ENCODE measurements around the gene MAP4K1.

DNA sequence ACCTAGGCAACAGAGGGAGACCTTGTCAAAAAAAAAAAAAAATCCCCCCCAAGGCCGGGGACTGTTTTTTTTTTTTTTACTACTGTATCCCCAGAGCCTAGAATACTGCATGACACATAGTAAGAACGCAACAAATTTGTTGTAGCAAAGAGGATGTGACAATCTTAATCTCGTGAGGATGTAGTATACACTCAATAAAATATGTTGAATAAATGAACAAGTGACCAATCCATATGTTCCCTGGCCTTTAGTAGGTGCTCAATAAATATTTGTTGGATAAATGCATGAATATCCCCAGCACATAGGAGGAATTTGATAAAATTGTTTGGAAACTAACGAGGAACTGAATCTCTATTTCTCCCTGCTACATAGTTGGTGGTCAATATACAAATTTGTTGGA is 75.7 kb downstream of the MAP4K1 start:
- no peak for TF ChIP-seq EZH2 (conservative IDR thresholded peaks at IDR 0.05; ENCODE audit: low read depth, low read length)
- TF ChIP-seq, protein P1, sequence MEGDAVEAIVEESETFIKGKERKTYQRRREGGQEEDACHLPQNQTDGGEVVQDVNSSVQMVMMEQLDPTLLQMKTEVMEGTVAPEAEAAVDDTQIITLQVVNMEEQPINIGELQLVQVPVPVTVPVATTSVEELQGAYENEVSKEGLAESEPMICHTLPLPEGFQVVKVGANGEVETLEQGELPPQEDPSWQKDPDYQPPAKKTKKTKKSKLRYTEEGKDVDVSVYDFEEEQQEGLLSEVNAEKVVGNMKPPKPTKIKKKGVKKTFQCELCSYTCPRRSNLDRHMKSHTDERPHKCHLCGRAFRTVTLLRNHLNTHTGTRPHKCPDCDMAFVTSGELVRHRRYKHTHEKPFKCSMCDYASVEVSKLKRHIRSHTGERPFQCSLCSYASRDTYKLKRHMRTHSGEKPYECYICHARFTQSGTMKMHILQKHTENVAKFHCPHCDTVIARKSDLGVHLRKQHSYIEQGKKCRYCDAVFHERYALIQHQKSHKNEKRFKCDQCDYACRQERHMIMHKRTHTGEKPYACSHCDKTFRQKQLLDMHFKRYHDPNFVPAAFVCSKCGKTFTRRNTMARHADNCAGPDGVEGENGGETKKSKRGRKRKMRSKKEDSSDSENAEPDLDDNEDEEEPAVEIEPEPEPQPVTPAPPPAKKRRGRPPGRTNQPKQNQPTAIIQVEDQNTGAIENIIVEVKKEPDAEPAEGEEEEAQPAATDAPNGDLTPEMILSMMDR (CRISPR knock-in tag; IDR thresholded peaks at IDR 0.05): no peak
- no peak for TF ChIP-seq GATAD2A (CRISPR knock-in tag; IDR thresholded peaks at IDR 0.05)
- no peak for TF ChIP-seq TCF12 (IDR thresholded peaks at IDR 0.05)
- no peak for TF ChIP-seq TCF12 (CRISPR knock-in tag; IDR thresholded peaks at IDR 0.05)
- TF ChIP-seq POLR2A (IDR thresholded peaks at IDR 0.05; ENCODE audit: insufficient read depth in 1 of 2, low read depth in 2 of 2, low read length in 2 of 2): no peak
- TF ChIP-seq ZNF296 (CRISPR knock-in tag; conservative IDR thresholded peaks at IDR 0.05): no peak
- no peak for TF ChIP-seq HDAC2 (CRISPR knock-in tag; IDR thresholded peaks at IDR 0.05)
- no peak for TF ChIP-seq ETV5 (CRISPR knock-in tag; IDR thresholded peaks at IDR 0.05; ENCODE audit: borderline replicate concordance)
- TF ChIP-seq, protein P2, sequence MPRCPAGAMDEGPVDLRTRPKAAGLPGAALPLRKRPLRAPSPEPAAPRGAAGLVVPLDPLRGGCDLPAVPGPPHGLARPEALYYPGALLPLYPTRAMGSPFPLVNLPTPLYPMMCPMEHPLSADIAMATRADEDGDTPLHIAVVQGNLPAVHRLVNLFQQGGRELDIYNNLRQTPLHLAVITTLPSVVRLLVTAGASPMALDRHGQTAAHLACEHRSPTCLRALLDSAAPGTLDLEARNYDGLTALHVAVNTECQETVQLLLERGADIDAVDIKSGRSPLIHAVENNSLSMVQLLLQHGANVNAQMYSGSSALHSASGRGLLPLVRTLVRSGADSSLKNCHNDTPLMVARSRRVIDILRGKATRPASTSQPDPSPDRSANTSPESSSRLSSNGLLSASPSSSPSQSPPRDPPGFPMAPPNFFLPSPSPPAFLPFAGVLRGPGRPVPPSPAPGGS (CRISPR knock-in tag; IDR thresholded peaks at IDR 0.05): no peak

All from HepG2 (cell line).